Measurements from ENCODE around the gene SLC29A4. TPM values are rescaled to one million over a fixed set of nuclear protein-coding genes. Genes with fewer than 3 reads are reported as not detected.
"Not testable (repeated sequence)": the region's sequence is repeated elsewhere in the genome, so short reads cannot be mapped to it uniquely, and the experiment has no call there.

Gene SLC29A4
- total and polyA plus RNA-seq, 5 donors from 2014 or later = 0.22 to 0.47 (median 0.25) TPM

GRCh38 chr7:5313076-5313885 lies 30.5 kb downstream of the SLC29A4 start:
- H3K4me3 Mint-ChIP-seq = not testable (repeated sequence)
- H3K36me3 Mint-ChIP-seq = peaks cover 20% of the 10 kb centered on the region

GRCh38 chr7:5314864-5315263 lies 32.1 kb downstream of the SLC29A4 start:
- Mint-ChIP-seq H3K36me3 (peaks cover 33% of the 10 kb centered on the region), H3K9me3 (peaks cover 0 to 16% (median 1%) of the 10 kb centered on the region in 7 donors), H3K27ac (no peak overlapping the region), H3K4me3 (no peak overlapping the region), H3K4me1 (no peaks in the 10 kb centered on the region), H3K27me3 (no peaks in the 10 kb centered on the region)
- peaks cover 28% of the 10 kb centered on the region for H3K36me3 ChIP-seq (ENCODE audit: control insufficient read depth, insufficient read depth, low read length)
- no peak for DNase-seq
- no peak overlapping the region for H3K4me3 ChIP-seq (ENCODE audit: low read depth, low read length)
- peaks cover 3 to 8% of the 10 kb centered on the region in 2 experiments for H3K9me3 ChIP-seq (ENCODE audit: control insufficient read depth in 2 of 2, low read length in 2 of 2)
- H3K27me3 ChIP-seq (ENCODE audit: control insufficient read depth, insufficient read depth, low read length) = no peaks in the 10 kb centered on the region
- ATAC-seq (ENCODE audit: low read depth in 2 of 2) = no peak
- no peak overlapping the region for H3K27ac ChIP-seq (ENCODE audit: insufficient read depth, low read length, poor library complexity, severe bottlenecking)
- no peaks in the 10 kb centered on the region for H3K4me1 ChIP-seq (ENCODE audit: control insufficient read depth, insufficient read depth, low read length, poor library complexity, severe bottlenecking)

More at GRCh38 chr7:5313076-5313885, 30.5 kb downstream of the SLC29A4 start:
- H3K4me1 ChIP-seq (ENCODE audit: control insufficient read depth, insufficient read depth, low read length, poor library complexity, severe bottlenecking); H3K4me3 ChIP-seq (ENCODE audit: low read depth, low read length); H3K27ac Mint-ChIP-seq; H3K9me3 Mint-ChIP-seq; H3K4me1 Mint-ChIP-seq; H3K27me3 Mint-ChIP-seq; H3K9me3 ChIP-seq (ENCODE audit: control insufficient read depth in 2 of 2, low read length in 2 of 2); H3K27me3 ChIP-seq (ENCODE audit: control insufficient read depth, insufficient read depth, low read length); DNase-seq; H3K27ac ChIP-seq (ENCODE audit: insufficient read depth, low read length, poor library complexity, severe bottlenecking); ATAC-seq (ENCODE audit: low read depth in 2 of 2): not testable (repeated sequence)
- peaks cover 21% of the 10 kb centered on the region for H3K36me3 ChIP-seq (ENCODE audit: control insufficient read depth, insufficient read depth, low read length)

- Mint-ChIP-seq H3K4me1 (no peaks in the 10 kb centered on the region), H3K4me3 (no peak overlapping the region), H3K27me3 (no peaks in the 10 kb centered on the region), H3K36me3 (peaks cover 33% of the 10 kb centered on the region), H3K27ac (no peak overlapping the region), H3K9me3 (peaks cover 0 to 19% (median 2%) of the 10 kb centered on the region in 7 donors)
- H3K4me1 ChIP-seq (ENCODE audit: control insufficient read depth, insufficient read depth, low read length, poor library complexity, severe bottlenecking) = no peaks in the 10 kb centered on the region
- no peak overlapping the region for H3K27ac ChIP-seq (ENCODE audit: insufficient read depth, low read length, poor library complexity, severe bottlenecking)
- ATAC-seq (ENCODE audit: low read depth in 2 of 2) = peak in 1 of 2 donors; percentile 12
- no peaks in the 10 kb centered on the region for H3K27me3 ChIP-seq (ENCODE audit: control insufficient read depth, insufficient read depth, low read length)
- DNase-seq = no peak
- H3K4me3 ChIP-seq (ENCODE audit: low read depth, low read length) = no peak overlapping the region
- peaks cover 34% of the 10 kb centered on the region for H3K36me3 ChIP-seq (ENCODE audit: control insufficient read depth, insufficient read depth, low read length)
- H3K9me3 ChIP-seq (ENCODE audit: control insufficient read depth in 2 of 2, low read length in 2 of 2) = peaks cover 3 to 8% of the 10 kb centered on the region in 2 experiments
These were observed 33.0 kb downstream of the SLC29A4 start for GRCh38 chr7:5315761-5316160.

GRCh38 chr7:5318613-5319012 lies 35.9 kb downstream of the SLC29A4 start:
- H3K27ac Mint-ChIP-seq; H3K27me3 Mint-ChIP-seq; H3K27me3 ChIP-seq (ENCODE audit: control insufficient read depth, insufficient read depth, low read length); ATAC-seq (ENCODE audit: low read depth in 2 of 2); DNase-seq; H3K9me3 ChIP-seq (ENCODE audit: control insufficient read depth in 2 of 2, low read length in 2 of 2); H3K4me1 ChIP-seq (ENCODE audit: control insufficient read depth, insufficient read depth, low read length, poor library complexity, severe bottlenecking); H3K4me3 Mint-ChIP-seq; H3K4me1 Mint-ChIP-seq; H3K4me3 ChIP-seq (ENCODE audit: low read depth, low read length); H3K27ac ChIP-seq (ENCODE audit: insufficient read depth, low read length, poor library complexity, severe bottlenecking): not testable (repeated sequence)
- peaks cover 34% of the 10 kb centered on the region for H3K36me3 ChIP-seq (ENCODE audit: control insufficient read depth, insufficient read depth, low read length)
- peaks cover 0 to 19% (median 3%) of the 10 kb centered on the region in 7 donors for H3K9me3 Mint-ChIP-seq
- H3K36me3 Mint-ChIP-seq = peaks cover 36% of the 10 kb centered on the region

- Histone ChIP-seq H3K4me1 (ENCODE audit: control insufficient read depth, insufficient read depth, low read length, poor library complexity, severe bottlenecking) (no peaks in the 10 kb centered on the region), H3K27me3 (ENCODE audit: control insufficient read depth, insufficient read depth, low read length) (no peaks in the 10 kb centered on the region), H3K36me3 (ENCODE audit: control insufficient read depth, insufficient read depth, low read length) (peaks cover 27% of the 10 kb centered on the region), H3K27ac (ENCODE audit: insufficient read depth, low read length, poor library complexity, severe bottlenecking) (no peak overlapping the region), H3K9me3 (ENCODE audit: control insufficient read depth in 2 of 2, low read length in 2 of 2) (peaks cover 3 to 8% of the 10 kb centered on the region in 2 experiments), H3K4me3 (ENCODE audit: low read depth, low read length) (no peak overlapping the region)
- Mint-ChIP-seq H3K36me3 (peaks cover 36% of the 10 kb centered on the region), H3K27ac (no peak overlapping the region), H3K27me3 (no peaks in the 10 kb centered on the region), H3K4me3 (no peak overlapping the region), H3K9me3 (peaks cover 0 to 19% (median 2%) of the 10 kb centered on the region in 7 donors), H3K4me1 (no peaks in the 10 kb centered on the region)
- no peak for ATAC-seq (ENCODE audit: low read depth in 2 of 2)
- no peak for DNase-seq
These were observed 37.6 kb downstream of the SLC29A4 start for GRCh38 chr7:5320391-5320790.

GRCh38 chr7:5320802-5321396 lies 38.2 kb downstream of the SLC29A4 start:
- H3K4me1 ChIP-seq (ENCODE audit: control insufficient read depth, insufficient read depth, low read length, poor library complexity, severe bottlenecking) = no peaks in the 10 kb centered on the region
- ATAC-seq (ENCODE audit: low read depth in 2 of 2) (no peak), DNase-seq (no peak)
- H3K4me3 ChIP-seq (ENCODE audit: low read depth, low read length) = no peak overlapping the region
- Mint-ChIP-seq H3K9me3 (peaks cover 0 to 19% (median 2%) of the 10 kb centered on the region in 7 donors), H3K27me3 (no peaks in the 10 kb centered on the region), H3K27ac (no peak overlapping the region), H3K4me3 (no peak overlapping the region), H3K36me3 (peaks cover 38% of the 10 kb centered on the region), H3K4me1 (no peaks in the 10 kb centered on the region)
- peaks cover 23% of the 10 kb centered on the region for H3K36me3 ChIP-seq (ENCODE audit: control insufficient read depth, insufficient read depth, low read length)
- no peak overlapping the region for H3K27ac ChIP-seq (ENCODE audit: insufficient read depth, low read length, poor library complexity, severe bottlenecking)
- H3K27me3 ChIP-seq (ENCODE audit: control insufficient read depth, insufficient read depth, low read length) = no peaks in the 10 kb centered on the region
- peaks cover 3 to 8% of the 10 kb centered on the region in 2 experiments for H3K9me3 ChIP-seq (ENCODE audit: control insufficient read depth in 2 of 2, low read length in 2 of 2)

GRCh38 chr7:5322621-5323410 lies 40.1 kb downstream of the SLC29A4 start:
- peaks cover 27% of the 10 kb centered on the region for H3K36me3 ChIP-seq (ENCODE audit: control insufficient read depth, insufficient read depth, low read length)
- H3K27ac ChIP-seq (ENCODE audit: insufficient read depth, low read length, poor library complexity, severe bottlenecking) = no peak overlapping the region
- DNase-seq (no peak), ATAC-seq (ENCODE audit: low read depth in 2 of 2) (no peak)
- Mint-ChIP-seq H3K36me3 (peaks cover 41% of the 10 kb centered on the region), H3K27me3 (no peaks in the 10 kb centered on the region), H3K27ac (no peak overlapping the region), H3K9me3 (peaks cover 0 to 19% (median 2%) of the 10 kb centered on the region in 7 donors), H3K4me3 (no peak overlapping the region), H3K4me1 (peaks cover 0 to 3% (median 1%) of the 10 kb centered on the region in 4 donors)
- no peaks in the 10 kb centered on the region for H3K27me3 ChIP-seq (ENCODE audit: control insufficient read depth, insufficient read depth, low read length)
- H3K4me1 ChIP-seq (ENCODE audit: control insufficient read depth, insufficient read depth, low read length, poor library complexity, severe bottlenecking) = no peaks in the 10 kb centered on the region
- no peak overlapping the region for H3K4me3 ChIP-seq (ENCODE audit: low read depth, low read length)
- peaks cover 3 to 8% of the 10 kb centered on the region in 2 experiments for H3K9me3 ChIP-seq (ENCODE audit: control insufficient read depth in 2 of 2, low read length in 2 of 2)

Measured in CD4-positive, CD25-positive, alpha-beta regulatory T cell (primary cell).